CD4-positive, alpha-beta T cell treated with Interleukin-17A for 1 hour (primary cell): Measurements from ENCODE around the gene IL18.
"Not testable (repeated sequence)": the region's sequence is repeated elsewhere in the genome, so short reads cannot be mapped to it uniquely, and the experiment has no call there.

ENCODE experiments used
- DNase-seq: peaks from one replicate; pipeline ENCODE4 v3.0.0-alpha.2; 2020

The IL18 gene

DNA sequence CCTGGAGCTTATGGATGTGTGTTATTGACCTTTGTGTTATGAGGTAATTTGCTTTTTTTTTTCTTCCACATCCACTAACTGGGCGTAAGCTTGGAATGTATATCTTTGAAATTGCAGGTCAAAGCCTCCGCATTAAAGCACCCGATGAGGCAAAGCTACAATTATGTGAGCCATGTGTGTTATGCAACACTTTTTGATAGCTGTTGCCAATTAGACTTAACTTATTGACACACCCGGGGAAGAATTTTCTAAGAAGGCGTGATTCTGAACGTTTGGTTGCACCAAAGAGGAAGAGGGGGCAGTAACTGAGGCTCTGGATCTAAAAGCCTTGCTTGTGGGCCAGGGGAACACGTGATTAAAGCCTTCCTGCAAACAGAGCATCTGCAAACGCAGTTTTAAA lies 2.7 kb upstream of the IL18 start:
- no peak for DNase-seq

DNA sequence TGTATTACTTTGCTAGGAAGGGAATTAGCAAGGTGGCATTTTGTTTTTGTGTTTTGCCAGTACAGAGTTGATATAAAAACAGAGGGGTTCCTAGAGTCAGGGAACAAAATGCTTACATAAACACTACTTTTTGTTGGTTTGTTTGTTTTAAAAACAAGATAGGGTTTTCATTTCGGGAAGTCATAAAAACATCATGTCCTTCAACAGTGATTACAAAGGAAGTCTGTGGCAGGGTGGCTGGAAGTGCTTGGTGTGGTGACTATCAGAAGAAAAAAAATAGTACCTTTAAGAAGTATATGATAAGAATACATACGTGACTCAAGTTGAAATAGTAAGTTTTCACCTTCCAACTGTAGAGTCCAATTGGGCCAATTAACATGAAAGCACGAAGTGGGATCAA lies 1.2 kb upstream of the IL18 start:
- DNase-seq, result no peak

DNA sequence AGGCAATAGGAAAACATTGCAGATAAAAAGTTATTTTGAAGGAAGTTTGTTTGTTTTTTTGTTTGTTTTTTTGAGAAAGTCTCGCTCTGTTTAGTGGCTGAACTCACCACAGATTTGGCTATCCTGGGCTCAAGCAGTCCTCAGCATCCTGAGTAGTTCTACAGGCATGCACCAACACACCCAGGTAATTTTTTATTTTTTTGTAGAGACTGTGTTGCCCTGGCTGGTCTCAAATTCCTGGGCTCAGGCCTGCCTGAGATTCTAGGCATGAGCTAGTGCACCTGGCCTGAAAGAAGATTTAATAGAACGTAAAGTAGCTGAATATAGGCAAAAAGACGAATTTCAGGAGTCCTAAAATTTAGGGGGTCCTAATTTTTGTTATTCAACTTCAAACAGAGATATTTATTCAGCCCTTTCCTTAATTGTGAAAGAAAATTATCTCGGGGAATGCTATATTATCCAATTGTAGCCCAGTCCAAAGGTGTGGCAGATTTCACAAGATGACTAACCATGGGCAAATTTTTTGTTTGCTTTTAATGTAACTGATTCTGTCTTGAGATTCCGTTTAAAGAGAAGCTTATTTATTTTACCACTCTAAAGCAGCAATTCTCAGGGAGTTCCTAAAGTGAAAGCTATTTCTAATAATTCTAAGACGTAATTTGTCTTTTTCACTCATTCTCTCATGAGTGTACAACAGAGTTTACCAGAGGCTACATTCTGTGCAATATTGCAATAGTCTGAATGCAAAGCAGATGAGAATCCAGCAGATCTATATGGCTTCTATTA lies 940 bp downstream of the IL18 start:
- DNase-seq, result no peak

DNA sequence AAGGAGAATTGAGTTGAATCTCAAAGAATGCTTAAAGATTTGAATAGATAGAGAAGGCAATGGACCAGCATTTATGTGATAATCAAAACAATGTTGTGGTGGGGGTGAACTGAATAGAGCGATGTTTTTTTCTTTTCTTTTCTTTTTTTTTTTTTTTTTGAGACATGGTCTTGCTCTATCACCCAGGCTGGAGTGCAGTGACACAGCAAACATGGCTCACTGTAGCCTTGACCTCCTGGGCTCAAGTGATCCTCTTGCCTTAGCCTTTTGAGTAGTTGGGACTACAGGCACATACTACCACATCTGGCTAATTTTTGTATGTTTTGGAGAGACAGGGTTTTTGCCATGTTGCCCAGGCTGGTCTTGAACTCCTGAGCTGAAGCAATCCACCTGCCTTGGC lies 1.7 kb downstream of the IL18 start:
- DNase-seq, result not testable (repeated sequence)

- no peak for DNase-seq
Observed at GRCh38 chr11:112161012-112161411, 2.9 kb downstream of the IL18 start.

DNA sequence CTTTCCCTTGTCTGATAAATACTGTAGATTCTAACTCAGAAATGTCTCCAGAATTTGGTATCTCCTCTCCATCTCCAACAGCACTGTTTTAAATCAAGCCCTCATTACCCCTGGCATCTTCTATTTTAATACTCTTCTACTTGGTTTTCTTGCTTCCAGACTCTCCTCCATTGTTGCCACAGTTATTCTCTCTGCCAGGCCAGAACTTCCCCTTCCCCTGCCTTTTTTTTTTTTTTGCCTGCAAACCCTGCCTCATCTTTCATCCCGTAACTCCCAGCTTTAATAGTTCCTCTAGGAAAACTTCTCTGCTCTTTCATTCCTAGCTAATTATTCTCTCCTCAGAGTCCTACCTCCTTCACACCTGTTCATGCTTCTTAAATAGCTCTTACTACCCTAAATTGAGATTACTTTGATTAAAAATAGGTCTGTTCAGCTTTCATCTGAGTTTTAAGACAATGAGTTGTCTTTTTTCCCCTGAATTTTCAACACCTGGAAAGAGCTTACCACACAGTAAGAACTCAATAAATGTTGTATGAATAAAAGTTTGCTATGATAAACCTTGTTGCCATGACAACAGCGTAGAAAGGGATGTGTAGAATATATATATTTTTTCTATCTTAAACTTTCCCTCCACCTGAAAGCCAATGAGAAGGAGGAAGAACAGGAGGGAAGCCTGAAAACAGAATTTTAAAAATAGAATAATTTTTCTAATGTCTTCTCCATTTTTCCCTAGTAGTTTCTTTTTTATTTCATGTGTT lies 3.6 kb downstream of the IL18 start:
- DNase-seq, result no peak

- DNase-seq, result no peak
Observed at GRCh38 chr11:112159098-112160065, 4.5 kb downstream of the IL18 start.

GRCh38 chr11:112156956-112157766 lies 6.7 kb downstream of the IL18 start:
- no peak for DNase-seq

DNA sequence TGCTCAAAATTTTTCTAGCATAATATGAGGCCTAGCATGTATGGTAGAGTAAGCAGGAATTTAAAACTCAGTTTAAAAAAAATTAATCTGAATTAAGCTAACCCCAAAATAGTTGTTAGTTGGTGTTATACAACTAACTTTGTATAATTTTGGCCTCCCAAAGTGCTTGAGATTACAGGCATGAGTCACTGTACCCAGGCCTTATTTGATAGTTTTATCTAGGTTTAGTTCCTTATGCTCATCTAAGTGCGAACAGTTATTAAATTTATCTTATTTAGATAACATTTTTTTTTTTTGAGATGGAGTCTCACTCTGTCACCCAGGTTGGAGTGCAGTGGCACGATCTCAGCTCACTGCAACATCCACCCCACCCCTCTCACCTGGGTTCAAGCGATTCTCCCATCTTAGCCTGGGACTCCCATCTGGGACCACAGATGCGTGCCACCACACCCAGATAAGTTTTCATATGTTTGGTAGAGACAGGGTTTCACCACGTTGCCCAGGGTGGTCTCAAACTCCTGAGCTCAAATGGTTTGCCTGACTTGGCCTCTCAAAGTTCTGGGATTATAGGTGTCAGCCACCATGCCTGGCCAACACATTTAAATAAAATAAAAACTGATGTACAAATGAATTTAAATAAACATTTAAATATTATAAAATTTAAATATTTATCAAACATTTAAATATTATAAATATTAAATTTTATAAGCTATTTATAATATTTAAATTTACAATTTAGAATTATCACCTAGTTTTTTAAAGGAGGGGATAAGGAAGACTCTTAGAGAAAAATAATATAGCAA lies 7.5 kb downstream of the IL18 start:
- no peak for DNase-seq

- DNase-seq, result no peak
Observed at GRCh38 chr11:112150517-112150916, 13.4 kb downstream of the IL18 start.

DNA sequence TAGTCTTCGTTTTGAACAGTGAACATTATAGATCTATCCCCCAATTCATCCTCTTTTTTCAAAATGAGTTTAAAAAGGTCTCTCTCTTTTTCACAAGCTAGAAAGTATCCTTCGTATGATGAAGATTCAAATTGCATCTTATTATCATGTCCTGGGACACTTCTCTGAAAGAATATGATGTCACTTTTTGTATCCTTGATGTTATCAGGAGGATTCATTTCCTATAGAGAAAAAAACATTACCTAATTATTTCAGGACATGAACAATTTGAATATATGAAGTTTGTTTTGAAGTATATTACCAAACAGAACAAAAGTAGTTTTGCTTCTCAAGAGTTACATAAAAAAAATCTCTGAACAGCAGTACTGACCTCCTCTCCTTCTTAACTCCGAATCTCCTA lies 20.3 kb downstream of the IL18 start:
- DNase-seq, result no peak

- no peak for DNase-seq
Observed at GRCh38 chr11:112134473-112134872, 29.4 kb downstream of the IL18 start.

DNA sequence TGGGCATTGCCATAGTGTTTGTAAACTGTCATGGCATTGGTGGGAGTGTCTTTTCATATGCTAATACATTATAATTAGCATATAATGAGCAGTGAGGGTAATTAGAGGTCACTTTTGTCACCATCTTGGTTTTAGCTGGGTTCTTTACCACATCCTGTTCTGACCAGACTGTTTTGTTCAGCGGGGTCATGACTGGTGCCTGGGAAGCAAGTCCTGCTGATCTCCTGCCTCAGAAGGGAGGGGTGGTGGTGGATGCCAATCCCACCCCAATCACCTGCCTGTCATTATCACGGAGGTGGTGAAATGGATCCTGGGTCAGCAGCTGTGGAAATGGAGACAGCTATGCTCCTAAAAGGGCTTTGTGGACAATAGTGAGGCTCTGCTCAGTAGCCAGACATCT lies 31.2 kb downstream of the IL18 start:
- DNase-seq, result no peak

DNA sequence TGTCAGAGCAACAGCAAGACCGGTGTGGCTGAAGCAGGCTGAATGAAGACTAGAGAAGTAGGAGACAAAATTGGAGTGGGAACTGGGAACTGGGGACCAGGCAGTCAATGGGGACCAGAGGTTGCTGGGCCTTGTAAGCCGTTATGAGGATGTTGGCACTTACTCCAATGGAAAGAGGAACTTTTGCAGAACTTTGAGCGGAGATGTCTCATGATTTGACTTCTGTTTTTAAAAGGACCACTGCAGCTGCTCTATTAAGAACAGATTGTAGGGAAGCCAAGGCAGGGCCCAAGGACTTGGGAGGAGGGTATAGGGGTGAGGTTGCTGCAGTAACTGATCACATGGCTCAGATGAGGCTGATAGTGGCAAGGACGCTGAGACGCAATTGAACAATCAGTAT lies 34.2 kb downstream of the IL18 start:
- no peak for DNase-seq

GRCh38 chr11:112128483-112129121 lies 35.3 kb downstream of the IL18 start:
- DNase-seq, result no peak

GRCh38 chr11:112127056-112127455 lies 36.8 kb downstream of the IL18 start:
- DNase-seq, result no peak

DNA sequence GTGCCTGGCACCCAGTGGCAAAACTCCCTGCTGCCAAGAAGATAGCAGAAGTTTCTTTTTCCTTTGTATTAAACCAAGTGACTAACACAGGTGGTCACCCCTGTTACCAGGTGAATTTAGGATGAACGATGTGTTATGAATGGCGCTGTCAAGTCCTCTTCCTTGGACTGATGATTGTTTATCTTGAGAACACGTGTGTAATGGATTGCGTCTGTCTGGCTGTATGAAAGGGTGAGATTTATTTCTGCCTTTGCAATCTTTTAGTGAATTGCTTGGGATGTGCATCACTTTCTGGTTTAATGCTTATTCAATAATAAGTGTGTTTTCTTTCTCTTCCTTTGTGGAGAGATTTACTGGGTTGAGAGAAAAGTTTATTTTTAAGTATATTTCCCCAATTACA lies 40.8 kb downstream of the IL18 start:
- no peak for DNase-seq

DNA sequence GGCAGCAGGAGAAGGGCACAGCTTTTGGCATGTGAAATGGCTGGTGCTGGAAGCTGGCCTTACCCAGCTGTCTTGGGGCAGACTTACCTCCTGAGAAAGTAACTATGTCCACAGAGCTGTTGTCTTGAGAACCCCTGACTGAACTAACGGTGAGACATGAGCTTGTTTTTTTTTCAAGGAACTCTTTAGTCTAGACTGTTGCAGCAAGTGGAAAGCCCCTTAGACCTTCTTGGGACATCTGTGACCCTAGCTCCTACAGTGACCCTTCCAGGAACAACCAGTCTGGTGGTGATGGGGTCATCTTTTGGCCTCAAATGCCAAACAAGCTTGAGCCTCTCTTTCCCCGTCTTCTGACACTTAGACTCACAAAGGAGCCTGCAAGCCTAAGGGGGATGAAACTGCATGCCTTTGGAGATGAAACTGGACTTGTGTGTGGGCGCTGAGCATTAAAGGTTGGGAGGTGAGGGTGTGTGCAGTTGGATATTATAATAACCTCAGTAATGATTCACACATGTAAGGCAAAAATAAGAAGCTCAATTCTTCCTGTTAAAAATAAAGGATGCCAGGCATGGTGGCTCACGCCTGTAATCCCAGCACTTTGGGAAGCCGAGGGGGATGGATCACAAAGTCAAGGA lies 41.8 kb downstream of the IL18 start:
- no peak for DNase-seq

GRCh38 chr11:112118176-112118575 lies 45.7 kb downstream of the IL18 start:
- DNase-seq, result no peak

GRCh38 chr11:112115386-112115785 lies 48.5 kb downstream of the IL18 start:
- DNase-seq, result no peak

DNA sequence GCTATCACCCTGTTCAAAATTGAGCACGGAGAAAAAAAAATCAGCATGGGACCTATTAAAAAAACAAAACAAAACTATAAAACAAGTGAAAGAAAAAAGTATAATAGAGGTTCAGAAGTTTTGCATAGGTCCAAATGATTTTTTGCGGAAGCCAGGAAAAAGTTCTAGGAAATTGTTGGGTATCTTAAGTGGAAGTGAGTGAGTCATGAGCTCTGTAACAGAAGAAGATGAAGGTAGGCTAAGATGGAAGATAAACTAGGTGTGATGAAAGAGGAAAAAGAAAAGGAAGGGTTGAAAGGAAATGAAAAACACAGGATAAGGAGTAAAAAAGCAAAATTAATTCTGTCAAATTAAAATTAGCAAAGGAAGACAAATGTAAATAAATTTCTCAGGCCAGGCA lies 49.4 kb downstream of the IL18 start:
- DNase-seq, result no peak
